Parathyroid adenoma (tissue), 2 donors: ENCODE measurements around the gene MARK4.

Experiments
- H2AFZ ChIP-seq: fragments of 300-600 bp; sonication (generic); one replicate; pipeline ENCODE4 v1.7.0; 2017; ENCODE audit warnings: antibody characterized with exemption, mild to moderate bottlenecking
- H3K27ac ChIP-seq: fragments of 300-600 bp; sonication (generic); one replicate; pipeline ENCODE4 v1.7.0; 2017
- H3K27me3 ChIP-seq: fragments of 300-600 bp; sonication (generic); one replicate; pipeline ENCODE4 v1.7.0; 2017; ENCODE audit warnings: low read length; ENCODE audit not compliant: control insufficient read depth, insufficient read depth
- H3K36me3 ChIP-seq: fragments of 300-600 bp; sonication (generic); one replicate; pipeline ENCODE4 v1.7.0; 2017; ENCODE audit warnings: low read length; ENCODE audit not compliant: control insufficient read depth, insufficient read depth
- H3K4me1 ChIP-seq: fragments of 300-600 bp; sonication (generic); one replicate; pipeline ENCODE4 v1.7.0; 2017; ENCODE audit warnings: control low read depth
- H3K4me2 ChIP-seq: fragments of 300-600 bp; sonication (generic); one replicate; pipeline ENCODE4 v1.7.0; 2017; ENCODE audit warnings: low read length
- H3K4me3 ChIP-seq: fragments of 300-600 bp; sonication (generic); one replicate; pipeline ENCODE4 v1.7.0; 2017; ENCODE audit warnings: low read depth, low read length
- H3K79me2 ChIP-seq: fragments of 300-600 bp; sonication (generic); one replicate; pipeline ENCODE4 v1.7.0; 2017; ENCODE audit warnings: control low read depth
- H3K9ac ChIP-seq: fragments of 300-600 bp; sonication (generic); one replicate; pipeline ENCODE4 v1.7.0; 2017; ENCODE audit warnings: mild to moderate bottlenecking
- H3K9me3 ChIP-seq: fragments of 300-600 bp; sonication (generic); one replicate; pipeline ENCODE4 v1.7.0; 2017; ENCODE audit warnings: low read length; ENCODE audit not compliant: control insufficient read depth
- CTCF ChIP-seq: fragments of 300-600 bp; sonication (generic); IDR thresholded peaks from one replicate; pipeline ENCODE4 v1.7.0; 2017; ENCODE audit warnings: antibody characterized with exemption, mild to moderate bottlenecking
- donor health status: primary hyperparathyroidism.

Gene MARK4

GRCh38 chr19:45256836-45257235 lies 5.8 kb downstream of the MARK4 start:
- Histone ChIP-seq H3K9ac (no peak overlapping the region), H3K4me1 (peaks cover 15% of the 10 kb centered on the region), H2AFZ (no peak overlapping the region)

GRCh38 chr19:45258862-45259261 lies 7.8 kb downstream of the MARK4 start:
- no peak for TF ChIP-seq CTCF
- H3K4me2 ChIP-seq = no peak overlapping the region
- no peak overlapping the region for H3K4me3 ChIP-seq
- H3K79me2 ChIP-seq = peaks cover 24% of the 10 kb centered on the region
- H3K27ac ChIP-seq = no peak overlapping the region
- no peaks in the 10 kb centered on the region for H3K9me3 ChIP-seq
- no peak overlapping the region for H2AFZ ChIP-seq
- no peaks in the 10 kb centered on the region for H3K36me3 ChIP-seq
- peaks cover 7% of the 10 kb centered on the region for H3K4me1 ChIP-seq
- H3K27me3 ChIP-seq = no peaks in the 10 kb centered on the region
- no peak overlapping the region for H3K9ac ChIP-seq

More at GRCh38 chr19:45256836-45257235, 5.8 kb downstream of the MARK4 start:
- Histone ChIP-seq H3K4me3 (no peak overlapping the region), H3K36me3 (no peaks in the 10 kb centered on the region), H3K27ac (no peak overlapping the region), H3K27me3 (no peaks in the 10 kb centered on the region), H3K79me2 (peaks cover 38% of the 10 kb centered on the region), H3K9me3 (no peaks in the 10 kb centered on the region), H3K4me2 (no peak overlapping the region)
- no peak for TF ChIP-seq CTCF

- Histone ChIP-seq H3K36me3 (no peaks in the 10 kb centered on the region), H3K4me1 (no peaks in the 10 kb centered on the region)
- no peak for TF ChIP-seq CTCF
Measured at GRCh38 chr19:45262570-45262969, 11.5 kb downstream of the MARK4 start.

GRCh38 chr19:45263013-45263412 lies 11.9 kb downstream of the MARK4 start:
- Histone ChIP-seq H3K4me1 (no peaks in the 10 kb centered on the region), H3K9ac (no peak overlapping the region), H3K79me2 (peaks cover 2% of the 10 kb centered on the region), H3K36me3 (no peaks in the 10 kb centered on the region), H3K4me3 (no peak overlapping the region), H3K9me3 (no peaks in the 10 kb centered on the region), H2AFZ (no peak overlapping the region), H3K27me3 (no peaks in the 10 kb centered on the region), H3K4me2 (no peak overlapping the region), H3K27ac (no peak overlapping the region)
- no peak for TF ChIP-seq CTCF

More at GRCh38 chr19:45262570-45262969, 11.5 kb downstream of the MARK4 start:
- Histone ChIP-seq H3K27me3 (no peaks in the 10 kb centered on the region), H3K9me3 (no peaks in the 10 kb centered on the region), H2AFZ (no peak overlapping the region), H3K27ac (no peak overlapping the region), H3K9ac (no peak overlapping the region), H3K4me2 (no peak overlapping the region), H3K79me2 (peaks cover 2% of the 10 kb centered on the region), H3K4me3 (no peak overlapping the region)

- TF ChIP-seq CTCF = no peak
- Histone ChIP-seq H3K27me3 (no peaks in the 10 kb centered on the region), H3K9me3 (no peaks in the 10 kb centered on the region), H3K4me2 (no peak overlapping the region), H3K36me3 (no peaks in the 10 kb centered on the region), H3K4me1 (no peaks in the 10 kb centered on the region), H3K4me3 (no peak overlapping the region), H2AFZ (no peak overlapping the region), H3K27ac (no peak overlapping the region), H3K9ac (no peak overlapping the region), H3K79me2 (no peaks in the 10 kb centered on the region)
Measured at GRCh38 chr19:45264781-45265317, 13.8 kb downstream of the MARK4 start.
